GM12801 (cell line): ENCODE results near the gene AMACR.

Experiments used
- CTCF ChIP-seq: IDR thresholded peaks from one replicate; pipeline ENCODE4 v1.5.1; 2011; ENCODE audit warnings: control low read depth; ENCODE audit not compliant: insufficient read length; ENCODE audit errors: extremely low read depth

The AMACR gene

GRCh38 chr5:34041247-34041972 lies 33.6 kb upstream of the AMACR start:
- TF ChIP-seq CTCF = no peak

DNA sequence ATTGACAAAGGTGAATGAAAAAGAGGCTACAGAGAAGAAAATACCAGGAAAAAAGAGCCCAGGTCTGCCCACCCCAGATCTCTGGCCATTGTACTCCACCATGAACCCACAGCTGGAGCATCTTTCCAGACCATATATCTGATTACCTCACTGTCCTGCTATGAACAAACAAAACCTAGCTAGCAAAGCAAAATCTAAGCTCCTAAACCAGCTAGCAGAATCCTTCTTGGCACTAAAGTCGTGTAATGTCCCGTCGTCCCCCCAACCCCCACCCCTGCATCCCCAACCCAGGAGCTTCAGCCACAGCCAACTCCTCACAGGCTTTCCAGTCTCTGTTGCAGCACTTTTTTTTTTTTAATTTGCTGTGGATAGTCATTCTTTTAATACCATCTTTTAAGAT lies 32.6 kb upstream of the AMACR start:
- TF ChIP-seq CTCF = no peak

DNA sequence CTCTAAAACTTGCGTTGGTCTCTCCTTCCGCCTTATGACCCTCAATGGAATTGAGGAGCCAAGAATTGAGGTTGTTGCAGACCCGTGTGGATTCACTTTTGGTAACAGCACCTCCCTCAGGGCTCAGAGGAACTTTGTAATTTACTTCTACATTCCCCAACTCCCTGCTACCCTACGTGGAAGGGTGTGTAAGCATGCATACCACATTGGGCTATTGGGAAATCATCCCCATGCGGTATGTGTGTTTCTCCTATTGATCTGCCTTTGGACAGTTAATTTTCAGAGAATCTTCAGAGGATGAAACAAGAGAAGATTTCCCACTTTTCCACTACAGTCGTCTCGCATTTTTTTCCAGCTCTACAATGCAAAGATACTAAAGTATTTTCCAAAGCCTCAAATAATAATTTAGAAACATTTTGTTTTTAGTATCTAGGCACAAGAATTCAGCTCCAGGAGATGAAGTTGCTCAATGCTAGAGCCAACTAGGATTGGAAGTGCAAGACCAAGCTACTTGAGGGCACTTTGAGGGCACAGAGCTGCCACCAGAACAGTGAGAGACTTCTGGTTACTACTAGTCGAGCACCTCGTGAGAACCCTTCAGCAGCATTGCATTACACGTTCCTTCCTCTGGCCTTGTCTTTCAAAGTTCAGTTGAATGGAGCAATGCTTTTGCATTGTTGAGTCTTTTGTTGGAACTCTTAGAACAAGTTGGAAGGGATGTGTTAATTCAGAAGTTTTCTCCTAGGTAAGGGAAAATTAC lies 31.7 kb upstream of the AMACR start:
- no peak for TF ChIP-seq CTCF

DNA sequence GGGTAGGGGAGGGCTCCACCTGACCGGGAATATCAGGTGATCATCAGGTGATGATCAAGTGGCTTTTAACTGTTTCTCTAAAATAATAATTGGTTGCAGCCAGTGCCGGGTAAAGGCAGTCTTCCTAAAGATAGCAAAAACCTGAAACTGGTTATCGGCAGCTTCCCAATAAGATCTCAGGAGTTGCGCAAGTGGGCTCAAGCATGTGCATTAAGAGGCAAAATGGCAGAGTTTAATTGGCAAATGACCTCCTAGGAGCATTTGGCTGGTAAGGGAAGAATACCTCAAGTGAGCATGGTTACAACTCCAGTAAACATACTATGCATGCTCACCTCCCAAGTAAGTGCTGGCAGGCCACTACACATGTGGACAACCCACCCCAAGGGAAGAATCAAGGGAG lies 31.0 kb upstream of the AMACR start:
- no peak for TF ChIP-seq CTCF

DNA sequence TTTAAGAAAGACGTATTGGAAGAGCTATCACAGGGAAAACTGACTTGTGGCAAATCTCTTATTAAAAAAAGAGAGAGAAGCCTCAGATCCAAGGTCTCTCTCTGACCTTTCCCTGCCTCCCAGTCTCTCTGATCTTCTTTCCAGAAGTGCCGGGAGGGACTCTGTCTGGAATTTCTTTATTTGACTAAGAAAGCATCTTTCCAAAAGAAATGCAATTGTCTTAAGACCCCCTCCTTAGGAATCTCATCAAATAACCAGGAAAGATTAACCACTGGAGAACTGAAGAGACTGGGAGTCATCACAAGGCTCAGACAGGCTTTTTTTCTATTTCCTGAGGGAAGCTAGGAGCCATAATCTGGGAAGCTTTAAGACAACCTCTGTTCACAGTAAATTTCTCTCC lies 30.5 kb upstream of the AMACR start:
- TF ChIP-seq CTCF = no peak

- no peak for TF ChIP-seq CTCF
These were observed 29.9 kb upstream of the AMACR start for GRCh38 chr5:34037726-34038125.

DNA sequence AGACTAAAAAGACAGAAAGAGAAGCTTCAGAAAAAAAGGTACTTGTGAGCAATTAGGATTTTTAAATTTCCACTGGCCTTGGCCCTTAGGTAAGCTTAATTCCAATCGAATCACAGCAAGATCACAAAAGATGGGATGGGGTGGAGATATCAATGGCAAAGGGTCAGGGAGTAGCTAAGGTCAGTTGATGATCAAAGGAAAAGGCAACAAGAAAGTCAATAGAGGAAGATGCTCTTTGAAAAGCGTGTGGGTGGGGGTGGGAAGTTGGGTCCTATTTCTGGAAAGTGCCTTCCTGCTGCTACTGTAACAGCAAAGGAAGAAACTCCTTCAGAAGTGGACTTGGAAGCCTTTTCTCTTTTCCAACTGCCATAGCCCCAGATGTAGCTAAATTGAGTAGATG lies 27.9 kb upstream of the AMACR start:
- TF ChIP-seq CTCF = no peak
